SK-N-SH (cell line): ENCODE data around the gene GPR161.

ENCODE experiments used
- CTCF ChIP-seq: fragments of 200-600 bp; sonication (generic); IDR thresholded peaks from 2 replicates; pipeline ENCODE4 v1.6.1; 2017; ENCODE audit warnings: antibody characterized with exemption, mild to moderate bottlenecking, moderate library complexity
- FOXM1 ChIP-seq: IDR thresholded peaks from 2 replicates; pipeline ENCODE4 v1.4.0; 2012; ENCODE audit warnings: low read depth, mild to moderate bottlenecking
- NFIC ChIP-seq: IDR thresholded peaks from 2 replicates; pipeline ENCODE4 v1.4.0; 2012; ENCODE audit warnings: borderline replicate concordance
- SMC3 ChIP-seq: IDR thresholded peaks from 2 replicates; pipeline ENCODE4 v1.6.1; 2012; ENCODE audit warnings: low read depth, low read length, improper control_type of control experiment

- TF ChIP-seq CTCF (no peak), FOXM1 (no peak), SMC3 (no peak), NFIC (no peak)
Observed at GRCh38 chr1:168180148-168180524, 43.4 kb upstream of the GPR161 start.
